ENCODE results near the gene RWDD1. TPM values are rescaled to one million over a fixed set of nuclear protein-coding genes. Genes with fewer than 3 reads are reported as not detected.
A peak's percentile ranks its signal among the peaks of the same experiment; 100 is the strongest.

Gene RWDD1
- 67.0 TPM for total RNA-seq
- 90.6 TPM for polyA plus RNA-seq
- long read RNA-seq, donor 1, full-length matches to known transcripts: 3 of 3 reads
- long read RNA-seq, donor 1, partial matches to known transcripts: 0 of 3 reads
- long read RNA-seq, donor 1, other reads (novel, unspliced or antisense): 0 of 3 reads
- long read RNA-seq, donor 2: 0 reads
- long read RNA-seq, donor 3, full-length matches to known transcripts: 40 of 93 reads
- long read RNA-seq, donor 3, partial matches to known transcripts: 53 of 93 reads
- long read RNA-seq, donor 3, other reads (novel, unspliced or antisense): 0 of 93 reads
- long read RNA-seq, donor 4, full-length matches to known transcripts: 16 of 35 reads
- long read RNA-seq, donor 4, partial matches to known transcripts: 19 of 35 reads
- long read RNA-seq, donor 4, other reads (novel, unspliced or antisense): 0 of 35 reads
- long read RNA-seq, donor 5, full-length matches to known transcripts: 47 of 140 reads
- long read RNA-seq, donor 5, partial matches to known transcripts: 93 of 140 reads
- long read RNA-seq, donor 5, other reads (novel, unspliced or antisense): 0 of 140 reads
- long read RNA-seq, donor 6, full-length matches to known transcripts: 50 of 50 reads
- long read RNA-seq, donor 6, partial matches to known transcripts: 0 of 50 reads
- long read RNA-seq, donor 6, other reads (novel, unspliced or antisense): 0 of 50 reads
- long read RNA-seq, donor 7, full-length matches to known transcripts: 40 of 90 reads
- long read RNA-seq, donor 7, partial matches to known transcripts: 50 of 90 reads
- long read RNA-seq, donor 7, other reads (novel, unspliced or antisense): 0 of 90 reads
- long read RNA-seq, donor 8, full-length matches to known transcripts: 12 of 12 reads
- long read RNA-seq, donor 8, partial matches to known transcripts: 0 of 12 reads
- long read RNA-seq, donor 8, other reads (novel, unspliced or antisense): 0 of 12 reads
- long read RNA-seq, donor 9, full-length matches to known transcripts: 24 of 43 reads
- long read RNA-seq, donor 9, partial matches to known transcripts: 19 of 43 reads
- long read RNA-seq, donor 9, other reads (novel, unspliced or antisense): 0 of 43 reads
- long read RNA-seq, donor 10, full-length matches to known transcripts: 16 of 55 reads
- long read RNA-seq, donor 10, partial matches to known transcripts: 39 of 55 reads
- long read RNA-seq, donor 10, other reads (novel, unspliced or antisense): 0 of 55 reads

GRCh38 chr6:116570856-116571682 lies at the start of gene RWDD1:
Gene RWDD1, plus strand, starts transcription at chr6:116571504. Its CDS starts 79 bp downstream, at chr6:116571583.
- Histone ChIP-seq H3K9me3 (ENCODE audit: control insufficient read depth in 2 of 2, insufficient read depth in 1 of 2, low read length in 1 of 2) (no peaks in the 10 kb centered on the region), H3K4me1 (ENCODE audit: control insufficient read depth in 2 of 2, insufficient read depth in 2 of 2, low read length in 2 of 2) (peaks cover 5 to 9% of the 10 kb centered on the region in 2 donors), H3K27me3 (ENCODE audit: control insufficient read depth in 2 of 2, insufficient read depth in 1 of 2, low read length in 1 of 2) (no peaks in the 10 kb centered on the region), H3K36me3 (ENCODE audit: control insufficient read depth in 2 of 2, insufficient read depth in 2 of 2, low read length in 1 of 2) (peaks cover 0 to 14% of the 10 kb centered on the region in 2 donors), H3K4me3 (ENCODE audit: low read length in 2 of 2) (peak within 1 kb of the TSS; percentile 82 to 86), H3K27ac (ENCODE audit: low read depth in 1 of 2, low read length in 1 of 2) (peak within 1 kb of the TSS; percentile 89 to 95)
- WGBS: under 1% methylated on average over 62 of the region's 62 CpGs
- peak; percentile 90 to 98 (median 95) for DNase-seq (ENCODE audit: low read depth in 6 of 9, low spot score in 9 of 9)

- no peaks in the 10 kb centered on the region for H3K4me1 ChIP-seq (ENCODE audit: control insufficient read depth in 2 of 2, insufficient read depth in 2 of 2, low read length in 2 of 2)
- DNase-seq (ENCODE audit: low read depth in 6 of 9, low spot score in 9 of 9): no peak
- H3K9me3 ChIP-seq (ENCODE audit: control insufficient read depth in 2 of 2, insufficient read depth in 1 of 2, low read length in 1 of 2): no peaks in the 10 kb centered on the region
- H3K27me3 ChIP-seq (ENCODE audit: control insufficient read depth in 2 of 2, insufficient read depth in 1 of 2, low read length in 1 of 2): no peaks in the 10 kb centered on the region
- WGBS: 96% methylated on average over 2 of the region's 2 CpGs
- H3K36me3 ChIP-seq (ENCODE audit: control insufficient read depth in 2 of 2, insufficient read depth in 2 of 2, low read length in 1 of 2): no peaks in the 10 kb centered on the region
- no peak overlapping the region for H3K27ac ChIP-seq (ENCODE audit: low read depth in 1 of 2, low read length in 1 of 2)
- H3K4me3 ChIP-seq (ENCODE audit: low read length in 2 of 2): no peak overlapping the region
Measured at GRCh38 chr6:116522896-116523295, 48.4 kb upstream of the RWDD1 start.

- H3K27me3 ChIP-seq (ENCODE audit: control insufficient read depth in 2 of 2, insufficient read depth in 1 of 2, low read length in 1 of 2): no peaks in the 10 kb centered on the region
- DNase-seq (ENCODE audit: low read depth in 6 of 9, low spot score in 9 of 9): no peak
- 98% methylated on average over 2 of the region's 2 CpGs for WGBS
- no peak overlapping the region for H3K27ac ChIP-seq (ENCODE audit: low read depth in 1 of 2, low read length in 1 of 2)
- no peaks in the 10 kb centered on the region for H3K36me3 ChIP-seq (ENCODE audit: control insufficient read depth in 2 of 2, insufficient read depth in 2 of 2, low read length in 1 of 2)
- no peaks in the 10 kb centered on the region for H3K4me1 ChIP-seq (ENCODE audit: control insufficient read depth in 2 of 2, insufficient read depth in 2 of 2, low read length in 2 of 2)
- H3K4me3 ChIP-seq (ENCODE audit: low read length in 2 of 2): no peak overlapping the region
- H3K9me3 ChIP-seq (ENCODE audit: control insufficient read depth in 2 of 2, insufficient read depth in 1 of 2, low read length in 1 of 2): no peaks in the 10 kb centered on the region
Measured at GRCh38 chr6:116524236-116524635, 47.1 kb upstream of the RWDD1 start.

GRCh38 chr6:116528133-116528532 lies 43.2 kb upstream of the RWDD1 start:
- Histone ChIP-seq H3K4me1 (ENCODE audit: control insufficient read depth in 2 of 2, insufficient read depth in 2 of 2, low read length in 2 of 2) (no peaks in the 10 kb centered on the region), H3K9me3 (ENCODE audit: control insufficient read depth in 2 of 2, insufficient read depth in 1 of 2, low read length in 1 of 2) (no peaks in the 10 kb centered on the region), H3K27me3 (ENCODE audit: control insufficient read depth in 2 of 2, insufficient read depth in 1 of 2, low read length in 1 of 2) (no peaks in the 10 kb centered on the region), H3K36me3 (ENCODE audit: control insufficient read depth in 2 of 2, insufficient read depth in 2 of 2, low read length in 1 of 2) (no peaks in the 10 kb centered on the region), H3K27ac (ENCODE audit: low read depth in 1 of 2, low read length in 1 of 2) (no peak overlapping the region), H3K4me3 (ENCODE audit: low read length in 2 of 2) (no peak overlapping the region)
- DNase-seq (ENCODE audit: low read depth in 6 of 9, low spot score in 9 of 9): no peak
- WGBS: 99% methylated on average over 1 of the region's 1 CpG

- Histone ChIP-seq H3K4me1 (ENCODE audit: control insufficient read depth in 2 of 2, insufficient read depth in 2 of 2, low read length in 2 of 2) (no peaks in the 10 kb centered on the region), H3K27ac (ENCODE audit: low read depth in 1 of 2, low read length in 1 of 2) (no peak overlapping the region), H3K9me3 (ENCODE audit: control insufficient read depth in 2 of 2, insufficient read depth in 1 of 2, low read length in 1 of 2) (no peaks in the 10 kb centered on the region), H3K4me3 (ENCODE audit: low read length in 2 of 2) (no peak overlapping the region), H3K27me3 (ENCODE audit: control insufficient read depth in 2 of 2, insufficient read depth in 1 of 2, low read length in 1 of 2) (no peaks in the 10 kb centered on the region), H3K36me3 (ENCODE audit: control insufficient read depth in 2 of 2, insufficient read depth in 2 of 2, low read length in 1 of 2) (no peaks in the 10 kb centered on the region)
- WGBS: 74% methylated on average over 3 of the region's 3 CpGs
- no peak for DNase-seq (ENCODE audit: low read depth in 6 of 9, low spot score in 9 of 9)
Measured at GRCh38 chr6:116528780-116529179, 42.5 kb upstream of the RWDD1 start.

GRCh38 chr6:116529466-116530290 lies 41.6 kb upstream of the RWDD1 start:
- no peaks in the 10 kb centered on the region for H3K36me3 ChIP-seq (ENCODE audit: control insufficient read depth in 2 of 2, insufficient read depth in 2 of 2, low read length in 1 of 2)
- no peak overlapping the region for H3K27ac ChIP-seq (ENCODE audit: low read depth in 1 of 2, low read length in 1 of 2)
- WGBS: 80% methylated on average over 3 of the region's 3 CpGs
- DNase-seq (ENCODE audit: low read depth in 6 of 9, low spot score in 9 of 9): no peak
- H3K4me1 ChIP-seq (ENCODE audit: control insufficient read depth in 2 of 2, insufficient read depth in 2 of 2, low read length in 2 of 2): no peaks in the 10 kb centered on the region
- no peak overlapping the region for H3K4me3 ChIP-seq (ENCODE audit: low read length in 2 of 2)
- no peaks in the 10 kb centered on the region for H3K9me3 ChIP-seq (ENCODE audit: control insufficient read depth in 2 of 2, insufficient read depth in 1 of 2, low read length in 1 of 2)
- H3K27me3 ChIP-seq (ENCODE audit: control insufficient read depth in 2 of 2, insufficient read depth in 1 of 2, low read length in 1 of 2): no peaks in the 10 kb centered on the region

GRCh38 chr6:116530436-116530835 lies 40.9 kb upstream of the RWDD1 start:
- WGBS: 97% methylated on average over 2 of the region's 2 CpGs
- Histone ChIP-seq H3K9me3 (ENCODE audit: control insufficient read depth in 2 of 2, insufficient read depth in 1 of 2, low read length in 1 of 2) (no peaks in the 10 kb centered on the region), H3K36me3 (ENCODE audit: control insufficient read depth in 2 of 2, insufficient read depth in 2 of 2, low read length in 1 of 2) (no peaks in the 10 kb centered on the region), H3K4me3 (ENCODE audit: low read length in 2 of 2) (no peak overlapping the region), H3K27me3 (ENCODE audit: control insufficient read depth in 2 of 2, insufficient read depth in 1 of 2, low read length in 1 of 2) (no peaks in the 10 kb centered on the region), H3K4me1 (ENCODE audit: control insufficient read depth in 2 of 2, insufficient read depth in 2 of 2, low read length in 2 of 2) (no peaks in the 10 kb centered on the region), H3K27ac (ENCODE audit: low read depth in 1 of 2, low read length in 1 of 2) (no peak overlapping the region)
- no peak for DNase-seq (ENCODE audit: low read depth in 6 of 9, low spot score in 9 of 9)

Data from thymus (tissue), 14 donors.